Mesodermal cell (in vitro differentiated cells): ENCODE data around the gene SEC63.
A peak's percentile ranks its signal among the peaks of the same experiment; 100 is the strongest.
"Not testable (repeated sequence)": the region's sequence is repeated elsewhere in the genome, so short reads cannot be mapped to it uniquely, and the experiment has no call there.

ENCODE experiments used
- H3K27ac ChIP-seq: 2 replicates; pipeline ENCODE4 v1.7.0; 2013; ENCODE audit warnings: mild to moderate bottlenecking, low read depth, low read length, moderate library complexity; ENCODE audit not compliant: severe bottlenecking
- H3K36me3 ChIP-seq: 2 replicates; pipeline ENCODE4 v1.7.1; 2013; ENCODE audit warnings: mild to moderate bottlenecking, low read length, moderate library complexity; ENCODE audit not compliant: control insufficient read depth, insufficient read depth
- H3K4me1 ChIP-seq: one replicate; pipeline ENCODE4 v1.7.1; 2013; ENCODE audit warnings: mild to moderate bottlenecking, low read length; ENCODE audit not compliant: insufficient read depth, control insufficient read depth, poor library complexity, severe bottlenecking
- H3K4me3 ChIP-seq: 2 replicates; pipeline ENCODE4 v1.7.0; 2013; ENCODE audit warnings: low read length, control low read depth, mild to moderate bottlenecking; ENCODE audit not compliant: insufficient read depth, poor library complexity, severe bottlenecking; ENCODE audit errors: extremely low read depth
- H3K9me3 ChIP-seq: 2 replicates; pipeline ENCODE4 v1.7.1; 2013; ENCODE audit warnings: mild to moderate bottlenecking, low read length, moderate library complexity; ENCODE audit not compliant: control insufficient read depth
- WGBS, 2 experiments: methylation state at CpG; one replicate each; pipeline ENCODE4 v1.1.5; 2013; ENCODE audit warnings: missing lambda C conversion rate in 2 of 2; ENCODE audit not compliant: insufficient coverage in 2 of 2; 5-methylcytosine and 5-hydroxymethylcytosine counted together

Gene SEC63

DNA sequence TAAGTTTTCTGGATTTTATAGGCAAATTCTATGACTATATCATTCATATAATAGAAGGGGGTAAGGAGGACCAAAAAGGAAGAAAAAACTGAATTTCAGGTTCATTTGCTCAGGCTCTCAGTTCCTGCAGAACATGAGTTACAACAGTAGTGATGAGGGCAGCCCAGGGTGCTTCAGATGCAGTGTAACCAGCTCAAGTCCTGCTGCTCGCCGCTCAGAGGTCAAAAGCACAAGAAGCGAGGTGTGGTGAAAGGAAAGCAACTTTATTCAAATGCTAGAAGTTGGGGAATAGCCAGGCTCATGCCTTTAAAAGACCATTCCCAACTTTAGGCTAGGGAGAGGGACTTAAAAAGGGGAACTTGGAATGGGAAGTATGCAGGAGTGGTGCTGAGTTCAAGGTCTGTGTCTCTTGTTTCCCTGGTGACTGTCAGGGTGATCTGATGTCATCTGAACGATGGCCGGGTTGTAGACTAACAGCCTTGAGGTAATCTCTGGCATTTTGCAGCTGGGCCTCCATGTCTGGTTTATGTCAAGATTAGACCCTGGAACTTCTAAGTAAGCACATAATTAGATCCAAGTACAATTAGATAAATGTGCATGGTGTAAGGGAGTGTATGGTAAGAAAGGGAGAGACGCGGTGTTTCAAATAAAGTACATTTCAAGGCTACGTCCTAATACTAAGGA lies 14.5 kb upstream of the SEC63 start:
- Histone ChIP-seq H3K4me3 (no peak overlapping the region), H3K4me1 (peaks cover 7% of the 10 kb centered on the region), H3K36me3 (no peaks in the 10 kb centered on the region), H3K9me3 (no peaks in the 10 kb centered on the region), H3K27ac (peak overlapping the region; percentile 65)
- 67 to 79% methylated on average over 3 to 6 of the region's 8 CpGs for WGBS, 2 experiments

DNA sequence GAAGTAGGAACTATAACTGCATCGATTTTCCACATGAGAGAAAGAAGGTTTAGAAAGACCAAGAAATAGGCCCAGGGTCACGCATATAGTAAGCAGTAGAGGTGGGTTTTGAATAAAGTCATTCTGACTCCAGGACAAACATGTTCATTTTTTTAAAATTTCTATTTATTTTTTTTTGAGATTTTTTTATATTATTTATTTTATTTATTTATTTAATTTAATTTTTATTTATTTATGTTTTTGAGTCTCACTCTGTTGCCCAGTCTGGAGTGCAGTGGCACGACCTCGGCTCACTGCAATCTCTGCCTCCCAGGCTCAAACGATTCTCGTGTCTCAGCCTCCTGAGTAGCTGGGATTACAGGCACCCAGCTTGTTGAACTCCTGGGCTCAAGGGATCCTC lies 13.2 kb upstream of the SEC63 start:
- Histone ChIP-seq H3K9me3 (no peaks in the 10 kb centered on the region), H3K36me3 (no peaks in the 10 kb centered on the region), H3K4me1 (peaks cover 7% of the 10 kb centered on the region), H3K27ac (no peak overlapping the region), H3K4me3 (no peak overlapping the region)
- WGBS, 2 experiments: 97 to 100% methylated on average over 2 to 4 of the region's 6 CpGs

DNA sequence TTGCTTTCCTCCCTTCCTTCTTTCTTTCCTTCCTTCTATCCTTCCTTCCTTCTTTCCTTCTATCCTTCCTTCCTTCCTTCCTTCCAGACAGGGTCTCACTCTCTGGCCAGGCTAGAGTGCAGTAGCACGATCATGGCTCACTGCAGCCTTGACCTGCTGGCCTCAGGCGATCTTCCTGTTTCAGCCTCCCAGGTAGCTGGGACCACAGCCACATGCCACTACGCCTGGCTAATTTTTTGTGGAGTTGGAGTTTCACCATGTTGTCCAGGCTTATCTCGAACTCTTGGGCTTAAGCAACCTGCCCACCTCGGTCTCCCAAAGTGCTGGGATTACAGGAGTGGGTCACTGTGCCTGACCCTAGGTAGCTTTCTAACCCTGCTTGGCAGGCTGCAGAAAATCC lies 12.2 kb upstream of the SEC63 start:
- Histone ChIP-seq H3K27ac (no peak overlapping the region), H3K4me1 (peaks cover 8% of the 10 kb centered on the region), H3K36me3 (no peaks in the 10 kb centered on the region), H3K9me3 (no peaks in the 10 kb centered on the region), H3K4me3 (no peak overlapping the region)
- WGBS, 2 experiments: 83 to 88% methylated on average over 4 to 5 of the region's 5 CpGs

DNA sequence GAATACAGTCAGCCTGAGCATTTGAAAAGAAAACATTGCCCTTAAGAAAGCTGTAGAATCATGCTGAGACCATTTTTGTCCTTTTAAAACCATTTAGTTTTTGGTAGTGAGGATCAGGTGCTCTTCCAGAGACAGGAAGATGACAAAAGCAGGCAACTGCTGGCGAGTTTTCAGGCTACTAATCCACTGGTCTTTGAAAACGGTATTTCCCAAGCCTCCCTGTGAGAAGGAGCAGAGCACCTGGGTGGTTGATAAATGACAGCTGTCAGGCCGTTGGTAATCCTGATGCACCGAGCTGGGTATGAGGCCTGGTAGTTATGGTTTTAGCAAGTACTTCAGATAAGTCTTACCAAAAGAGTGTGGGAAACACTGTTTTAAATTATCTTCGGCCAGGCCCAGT lies 10.1 kb upstream of the SEC63 start:
- WGBS, 2 experiments: 69 to 73% methylated on average over 3 to 5 of the region's 5 CpGs
- no peak overlapping the region for H3K27ac ChIP-seq
- H3K9me3 ChIP-seq: no peaks in the 10 kb centered on the region
- H3K36me3 ChIP-seq: no peaks in the 10 kb centered on the region
- no peak overlapping the region for H3K4me3 ChIP-seq
- peaks cover 10% of the 10 kb centered on the region for H3K4me1 ChIP-seq

DNA sequence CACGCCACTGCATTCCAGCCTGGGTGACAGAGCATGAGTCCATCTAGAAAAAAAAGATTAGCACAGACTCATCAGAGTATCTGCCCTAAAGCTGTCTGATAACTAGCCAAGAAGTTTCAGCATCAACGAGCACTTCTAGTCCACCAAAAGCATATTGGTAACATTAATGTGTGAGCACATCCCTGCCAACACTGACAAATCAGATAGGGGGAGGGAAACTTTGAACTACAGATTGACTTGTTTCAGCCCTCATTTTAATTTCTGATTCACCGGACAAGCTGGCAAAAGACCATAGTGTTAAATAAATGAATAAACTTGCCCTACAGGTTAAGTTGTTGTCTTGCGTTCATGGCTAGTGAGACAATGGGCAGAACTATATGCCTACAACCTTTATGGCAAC lies 7.7 kb upstream of the SEC63 start:
- no peak overlapping the region for H3K4me3 ChIP-seq
- H3K27ac ChIP-seq: peak overlapping the region; percentile 82
- H3K36me3 ChIP-seq: no peaks in the 10 kb centered on the region
- 100% methylated on average over 2 to 3 of the region's 4 CpGs for WGBS, 2 experiments
- peaks cover 3% of the 10 kb centered on the region for H3K4me1 ChIP-seq
- H3K9me3 ChIP-seq: no peaks in the 10 kb centered on the region

- Histone ChIP-seq H3K9me3 (no peaks in the 10 kb centered on the region), H3K36me3 (no peaks in the 10 kb centered on the region), H3K27ac (no peak overlapping the region), H3K4me1 (peaks cover 3% of the 10 kb centered on the region), H3K4me3 (no peak overlapping the region)
- WGBS, 2 experiments: no CpG with 5 or more reads among the region's 2 CpGs
These were observed 4.7 kb upstream of the SEC63 start for GRCh38 chr6:107962723-107963122.

- H3K27ac ChIP-seq: peak overlapping the region; percentile 16
- H3K9me3 ChIP-seq: no peaks in the 10 kb centered on the region
- H3K4me3 ChIP-seq: no peak overlapping the region
- 73 to 85% methylated on average over 8 to 9 of the region's 10 CpGs for WGBS, 2 experiments
- H3K4me1 ChIP-seq: peaks cover 6% of the 10 kb centered on the region
- H3K36me3 ChIP-seq: peaks cover 16% of the 10 kb centered on the region
These were observed 1.4 kb upstream of the SEC63 start for GRCh38 chr6:107959392-107959791.

- not testable (repeated sequence) for H3K9me3 ChIP-seq, H3K4me1 ChIP-seq
- 84 to 97% methylated on average over 15 to 19 of the region's 27 CpGs for WGBS, 2 experiments
- Histone ChIP-seq H3K27ac (peak overlapping the region; percentile 39), H3K4me3 (peak overlapping the region; percentile 96), H3K36me3 (peaks cover 17% of the 10 kb centered on the region)
These were observed 818 bp upstream of the SEC63 start for GRCh38 chr6:107958689-107959362.

DNA sequence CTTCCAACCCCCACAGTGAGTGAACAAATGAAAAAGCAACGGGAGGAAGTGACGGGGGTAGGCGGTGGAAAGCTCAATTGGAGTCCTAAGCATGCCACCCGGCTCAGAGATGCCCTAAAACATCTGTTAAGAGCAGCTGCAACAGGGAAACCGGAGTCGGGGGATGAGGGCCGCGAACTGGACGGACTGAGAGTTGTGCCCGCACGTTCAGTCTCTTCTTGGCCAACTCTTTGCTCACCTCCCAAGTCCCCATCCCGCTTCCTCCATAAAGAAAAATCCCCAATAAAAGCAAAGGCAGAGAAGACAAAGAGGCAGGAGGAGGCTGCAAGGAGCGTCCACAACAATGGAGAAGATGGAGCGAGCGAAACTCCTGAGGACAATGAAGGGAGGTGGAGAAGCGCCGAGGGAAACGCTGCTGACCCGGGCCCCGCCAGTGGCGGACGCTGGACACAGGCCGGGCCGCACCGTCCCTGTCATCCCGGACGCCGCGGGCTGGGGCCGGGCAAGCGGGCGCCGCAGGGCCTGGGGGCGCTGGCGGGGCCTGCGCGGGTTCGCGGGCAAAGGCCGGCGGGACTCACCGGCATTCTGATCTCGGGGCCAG lies 600 bp downstream of the SEC63 start:
- Histone ChIP-seq H3K27ac (peak overlapping the region; percentile 92), H3K36me3 (peaks cover 24% of the 10 kb centered on the region), H3K4me1 (peaks cover 6% of the 10 kb centered on the region), H3K9me3 (no peaks in the 10 kb centered on the region), H3K4me3 (peak overlapping the region; percentile 96)
- 0% methylated on average over 30 to 37 of the region's 43 CpGs for WGBS, 2 experiments

DNA sequence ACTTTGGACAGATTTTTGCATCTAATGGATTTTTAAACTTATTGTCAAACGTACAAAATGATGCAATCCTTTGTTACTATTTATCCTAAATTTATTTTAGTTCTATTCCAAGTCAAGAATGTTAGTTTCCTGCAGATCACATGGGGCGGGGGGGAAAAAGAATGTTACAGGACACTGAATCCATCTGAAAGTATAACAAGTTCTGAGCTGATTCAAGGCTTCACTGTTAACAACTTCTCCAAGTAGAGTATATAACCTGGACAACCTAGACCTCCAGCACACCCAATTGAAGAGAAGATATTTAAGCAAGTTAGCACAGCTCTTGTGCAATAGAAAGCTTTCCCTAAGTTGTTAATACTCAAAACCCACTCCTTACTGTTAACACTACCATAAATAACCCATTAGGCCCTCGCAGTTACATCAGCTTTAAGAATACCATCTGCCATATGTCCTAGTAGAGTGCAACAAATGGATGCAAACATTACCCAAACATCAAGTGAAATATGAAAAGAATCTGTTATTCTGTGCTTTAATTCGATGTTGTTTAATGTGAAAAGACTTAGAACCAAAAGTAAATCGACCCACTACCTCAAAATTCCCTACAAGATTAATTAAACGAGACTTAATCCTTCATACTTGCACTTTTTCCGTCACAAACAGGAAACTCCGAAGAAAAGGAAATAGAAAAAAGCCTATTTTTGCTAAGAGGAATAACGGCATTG lies 1.3 kb downstream of the SEC63 start:
- WGBS, 2 experiments: 20% methylated on average over 1 of the region's 9 CpGs; no CpG with 5 or more reads in 1 of the 2 experiments
- peaks cover 28% of the 10 kb centered on the region for H3K36me3 ChIP-seq
- H3K27ac ChIP-seq: peak overlapping the region; percentile 92

More for the DNA sequence above, 1.3 kb downstream of the SEC63 start:
- H3K4me1 ChIP-seq: peaks cover 6% of the 10 kb centered on the region
- H3K4me3 ChIP-seq: peak overlapping the region; percentile 96
- no peaks in the 10 kb centered on the region for H3K9me3 ChIP-seq
